NCI-H345 treated with DMSO at 0.1 percent for 48 hours (cell line): ENCODE results near the gene RIOX2.
"Not testable (repeated sequence)": the region's sequence is repeated elsewhere in the genome, so short reads cannot be mapped to it uniquely, and the experiment has no call there.

Experiments used
- DNase-seq: peaks from one replicate; lab custom pipeline; 2025; ENCODE audit not compliant: unreplicated experiment; lab: John Stamatoyannopoulos, UW

Gene RIOX2

DNA sequence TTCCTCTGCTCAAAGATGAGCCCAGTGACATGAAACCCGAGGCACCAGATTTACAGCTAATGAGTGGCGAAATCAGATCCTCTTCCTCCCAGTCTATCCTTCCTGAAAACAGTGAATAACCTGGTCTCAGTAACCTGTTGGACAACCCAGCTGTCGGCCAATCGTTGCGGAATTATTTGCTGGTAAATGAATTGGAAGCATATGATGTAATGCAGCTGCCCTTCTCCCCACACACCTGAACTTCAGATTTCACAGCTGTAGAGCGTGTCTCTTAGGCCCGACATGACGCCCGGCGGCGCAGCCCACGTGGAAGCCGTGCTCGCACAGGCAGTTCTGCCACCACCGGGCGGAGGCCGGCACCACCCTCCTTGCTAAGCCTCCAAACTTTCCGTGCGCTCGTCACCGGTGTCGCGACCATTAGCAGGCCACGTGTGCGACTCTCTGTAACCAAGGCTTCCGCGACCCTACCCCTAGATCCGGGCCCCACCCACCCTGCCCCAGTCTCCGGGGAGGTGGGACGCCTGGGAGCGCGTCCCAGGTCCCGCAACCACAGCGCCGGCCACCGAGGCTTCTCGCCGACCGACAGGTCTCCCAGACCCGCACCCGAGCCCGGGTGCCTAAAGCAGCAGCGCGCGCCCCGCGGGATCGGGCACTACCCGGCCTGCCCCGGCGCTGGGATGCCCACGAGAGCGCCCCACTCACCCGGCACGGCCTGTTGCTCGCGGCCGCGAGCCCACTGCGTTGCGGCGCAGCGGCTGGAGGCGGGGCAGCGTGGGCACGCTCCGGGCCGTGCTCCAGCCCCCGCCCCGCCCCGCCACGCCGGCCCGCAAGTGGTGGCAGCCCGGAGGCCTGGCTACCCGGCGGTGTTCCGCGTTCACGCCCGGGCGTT lies at the start of gene RIOX2:
TSS of gene RIOX2 (minus strand) at position 753 of the 889 bp plus-strand sequence. CDS start 4,838 bp downstream, outside the sequence.
- DNase-seq: peak; percentile 11

DNA sequence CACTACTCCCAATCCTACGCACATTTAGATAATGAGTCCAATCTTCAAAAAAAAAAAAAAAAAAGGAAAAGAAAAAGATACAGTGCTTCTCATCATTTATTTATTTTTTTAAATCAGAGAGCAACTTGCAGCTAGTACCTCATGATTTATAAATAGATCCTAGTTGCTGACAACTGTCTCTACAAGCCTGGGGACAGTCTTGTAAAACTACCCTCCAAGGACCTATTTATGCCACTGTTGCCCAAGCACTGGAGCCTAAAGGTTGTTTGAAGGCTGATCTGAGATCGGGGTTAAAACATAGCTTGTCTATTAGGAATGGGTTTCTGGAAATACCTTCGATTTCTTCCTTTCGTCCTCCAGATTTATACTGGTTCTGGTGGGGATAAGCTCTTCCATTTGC lies 48.2 kb upstream of the RIOX2 start:
- no peak for DNase-seq

DNA sequence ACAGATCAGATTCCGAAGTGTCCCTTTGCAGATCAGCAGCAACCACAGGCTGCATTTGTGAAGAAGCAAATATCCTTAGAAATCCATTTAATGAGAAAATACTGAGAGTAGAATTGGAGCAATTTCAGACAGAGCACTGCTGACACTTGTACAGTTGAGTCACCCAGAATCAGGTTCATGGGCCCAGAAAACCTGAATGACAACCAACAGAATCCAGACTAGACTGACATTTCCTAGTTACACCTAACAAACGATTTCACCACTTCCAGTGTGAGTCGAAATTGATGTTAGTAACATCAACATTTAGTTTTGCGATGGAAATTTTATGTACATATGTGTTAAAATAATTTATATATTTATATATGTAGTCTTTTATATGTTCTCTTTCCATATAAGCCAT lies 46.1 kb upstream of the RIOX2 start:
- DNase-seq: no peak

DNA sequence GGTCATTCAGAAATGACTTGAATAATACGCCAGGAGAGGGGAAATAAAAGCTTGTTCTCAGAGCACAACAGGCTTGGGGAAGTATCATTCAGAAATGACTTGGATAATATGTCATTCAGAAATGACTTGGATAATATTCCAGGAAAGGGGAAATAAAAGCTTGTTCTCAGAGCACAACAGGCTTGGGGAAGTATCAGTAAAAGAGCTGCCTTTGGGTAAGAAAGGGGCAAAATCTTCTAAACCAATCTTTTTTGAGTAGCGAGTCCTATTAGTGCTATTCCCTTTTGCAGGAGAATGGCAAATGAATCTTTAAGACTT lies 42.0 kb upstream of the RIOX2 start:
- DNase-seq: no peak

DNA sequence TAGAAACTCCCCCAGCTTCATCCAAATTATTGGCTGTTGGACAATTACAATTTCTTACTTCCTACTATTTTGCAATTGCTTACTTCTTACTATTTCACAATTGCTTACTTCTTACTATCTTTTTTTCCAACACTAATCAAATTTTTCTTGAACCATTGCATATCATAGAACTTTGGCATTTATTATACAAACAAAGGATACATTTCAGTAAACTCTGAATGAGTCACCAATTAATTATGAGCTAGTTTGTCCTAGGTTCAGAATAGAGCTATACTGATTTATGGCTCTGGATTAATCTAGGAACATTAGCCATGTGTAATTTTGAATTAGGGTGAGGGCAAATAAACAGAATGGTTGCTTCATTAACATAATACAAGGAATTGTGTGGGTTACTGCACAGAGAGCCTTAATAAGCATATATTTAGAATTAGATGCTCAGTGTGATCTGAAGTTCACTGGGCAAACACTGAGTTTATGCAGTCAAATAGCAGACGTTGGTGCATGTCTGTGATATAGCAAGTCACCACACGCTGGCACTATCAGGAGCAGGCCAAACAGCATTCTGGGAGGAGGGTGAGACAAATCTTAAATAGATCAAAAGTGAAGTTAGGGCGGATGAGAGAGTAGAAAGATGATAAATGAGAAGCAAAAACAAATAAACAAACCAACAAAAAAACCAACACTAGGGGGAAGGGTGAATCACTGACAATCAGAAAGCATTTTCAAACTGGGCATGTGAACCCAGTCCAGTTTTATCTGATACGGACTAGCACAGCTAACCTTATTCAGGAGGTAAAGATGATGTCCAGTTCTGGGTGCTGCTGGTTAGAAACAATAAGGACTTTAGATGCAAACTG lies 41.4 kb upstream of the RIOX2 start:
- DNase-seq: no peak

DNA sequence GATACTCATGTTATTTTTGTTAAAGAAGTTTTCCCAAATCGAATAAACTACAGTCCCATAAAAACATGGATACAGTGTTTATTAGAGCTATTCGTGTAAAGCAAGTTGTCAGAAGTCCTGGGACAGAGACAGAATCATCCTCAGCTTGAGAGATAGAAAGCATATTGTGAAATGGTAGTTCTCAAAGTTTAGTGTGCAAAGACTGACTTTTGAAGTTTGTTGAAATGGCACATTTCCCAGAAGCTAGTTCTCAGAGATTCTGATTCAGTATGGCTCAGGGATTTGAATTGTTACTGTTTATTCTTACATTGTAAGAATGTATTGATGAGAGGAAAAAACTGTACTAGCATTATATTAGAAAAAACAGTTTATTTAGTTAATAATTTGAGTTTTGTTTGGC lies 40.7 kb upstream of the RIOX2 start:
- DNase-seq: no peak

DNA sequence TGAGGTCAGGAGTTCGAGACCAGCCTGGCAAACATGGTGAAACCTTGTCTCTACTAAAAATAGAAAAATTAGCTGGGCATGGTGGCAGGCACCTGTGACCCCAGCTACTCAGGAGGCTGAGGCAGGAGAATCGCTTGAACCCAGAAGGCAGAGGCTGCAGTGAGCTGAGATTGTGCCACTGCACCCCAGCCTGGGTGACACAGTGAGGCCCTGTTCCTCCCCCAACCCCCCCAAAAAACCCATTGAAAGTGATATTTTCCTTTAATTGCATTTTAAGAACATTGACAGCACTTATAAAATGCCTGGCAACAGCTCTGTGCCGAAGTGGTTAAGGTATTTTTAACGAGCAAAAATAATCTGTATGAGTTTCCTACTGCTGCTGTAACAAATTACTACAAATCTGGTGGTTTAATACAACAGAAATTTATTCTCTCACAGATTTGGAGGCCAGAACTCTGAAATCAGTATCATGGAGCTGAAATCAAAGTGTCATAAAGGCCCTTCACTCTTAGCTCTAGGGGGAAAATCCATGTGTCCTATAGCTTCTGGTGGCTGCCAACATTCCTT lies 38.7 kb upstream of the RIOX2 start:
- not testable (repeated sequence) for DNase-seq

DNA sequence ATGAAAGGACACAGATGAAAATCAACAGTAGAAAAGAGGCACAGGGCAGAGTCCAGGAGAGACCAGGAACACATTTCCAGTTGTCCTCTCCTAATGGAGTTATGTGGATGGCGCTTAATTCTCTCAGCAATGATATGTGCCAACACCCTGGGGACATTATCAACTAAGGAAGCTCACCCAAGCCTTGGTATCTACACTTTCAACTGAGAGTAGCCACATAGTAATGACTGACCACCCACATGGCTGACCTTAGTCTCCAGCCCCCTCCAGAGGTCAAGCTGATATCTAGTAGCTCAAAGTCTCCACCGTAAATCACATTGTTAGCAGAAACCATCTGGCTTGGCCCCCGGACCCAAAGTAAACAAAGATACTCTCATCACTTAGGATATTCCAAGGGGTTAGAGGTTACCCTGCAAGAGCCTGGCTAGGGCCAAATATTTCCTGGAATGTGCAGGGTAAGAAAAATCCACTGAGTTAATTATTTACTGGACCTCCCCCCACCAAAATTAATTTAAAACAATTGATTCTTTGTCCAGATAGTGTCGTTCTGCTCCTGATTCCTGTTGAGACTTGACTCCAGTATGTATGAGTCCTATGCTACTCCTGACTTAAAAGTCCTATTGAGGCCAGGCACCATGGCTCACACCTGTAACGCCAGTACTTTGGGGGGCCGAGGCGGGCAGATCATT lies 38.1 kb upstream of the RIOX2 start:
- DNase-seq: no peak

DNA sequence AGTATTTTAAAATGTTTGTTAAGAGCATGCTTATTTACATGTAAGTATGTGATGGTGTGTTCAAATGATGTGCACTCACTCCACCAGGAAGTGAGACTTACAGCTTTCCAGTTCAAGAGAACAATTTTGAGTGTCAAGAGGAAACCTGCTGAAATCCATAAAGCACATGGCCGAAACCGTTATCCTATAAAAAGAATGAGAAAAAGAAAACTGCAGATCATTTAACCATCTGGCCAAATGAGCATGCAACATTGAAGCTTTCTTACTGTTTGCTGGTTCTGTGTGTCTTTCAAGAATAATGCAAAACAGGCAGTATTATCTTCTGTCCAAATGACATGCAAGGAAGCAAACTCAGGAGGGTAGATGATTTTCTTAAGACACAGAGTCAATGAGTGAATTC lies 36.6 kb upstream of the RIOX2 start:
- no peak for DNase-seq

DNA sequence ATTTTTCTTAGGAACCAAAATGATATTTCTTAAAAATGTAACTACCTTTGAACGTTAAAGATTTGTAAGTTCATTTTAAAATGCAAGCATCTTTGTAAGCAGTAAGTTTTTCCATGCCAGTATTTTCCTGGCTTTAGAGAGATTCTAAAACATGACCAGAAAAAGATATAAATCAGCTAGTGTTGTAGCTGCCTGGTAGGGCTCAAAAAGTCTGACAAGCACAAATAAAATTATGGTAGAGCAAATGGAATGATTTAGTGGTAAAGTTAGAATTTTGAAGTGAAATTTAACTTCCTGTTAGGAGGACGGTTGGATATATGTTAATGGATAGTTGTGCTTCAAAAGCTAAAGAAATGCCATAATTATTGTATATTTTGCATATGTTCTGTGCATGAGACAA lies 33.2 kb upstream of the RIOX2 start:
- DNase-seq: no peak

DNA sequence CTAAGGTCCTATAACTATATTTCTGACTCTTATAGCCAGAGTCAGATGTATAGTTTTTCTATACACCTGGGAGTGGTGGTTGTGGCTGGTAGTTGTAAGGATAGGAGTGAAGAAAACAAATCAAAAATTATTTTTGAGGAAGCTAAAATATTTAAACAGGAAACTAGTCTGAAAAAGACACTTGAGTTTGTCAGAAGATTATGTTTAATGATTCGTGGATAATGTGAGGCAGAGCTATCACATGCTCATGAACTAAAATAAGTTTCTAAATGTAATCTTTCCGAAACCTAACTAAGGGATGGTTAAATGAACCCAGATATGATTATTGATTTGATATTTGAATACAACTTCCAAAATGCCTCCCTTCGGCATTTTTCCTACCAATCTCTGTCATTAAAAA lies 32.5 kb upstream of the RIOX2 start:
- no peak for DNase-seq

DNA sequence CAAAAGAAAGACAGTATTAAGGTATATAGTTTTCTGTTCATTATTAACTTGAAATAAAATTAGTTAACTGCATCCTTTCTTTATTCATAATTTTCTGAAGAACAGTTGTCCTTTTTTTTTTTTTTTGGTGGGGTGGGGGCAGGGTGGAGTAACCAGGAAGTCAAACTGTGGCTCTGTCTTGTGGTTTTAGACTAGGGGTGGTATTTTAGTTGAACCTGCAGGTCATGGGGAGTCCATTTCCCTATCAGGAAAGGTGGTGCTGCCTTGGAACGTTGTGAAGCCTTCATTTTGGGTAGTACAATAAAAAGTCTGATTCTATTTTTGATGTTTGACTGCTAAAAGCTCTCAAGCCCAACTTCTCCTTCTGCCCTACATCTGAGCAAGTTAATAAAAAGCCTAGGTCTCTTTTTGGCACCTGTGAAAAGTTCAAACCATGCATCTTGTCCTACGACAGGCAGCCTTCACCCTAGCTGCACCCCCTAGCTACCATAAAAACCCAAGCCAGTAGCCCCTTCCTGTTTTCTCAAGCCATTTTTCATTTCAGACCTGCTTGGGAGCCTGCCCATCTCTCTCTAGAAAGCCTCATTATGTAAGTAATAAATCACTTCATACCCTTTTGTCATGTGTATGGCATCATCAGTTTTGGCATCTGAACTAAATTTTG lies 31.2 kb upstream of the RIOX2 start:
- no peak for DNase-seq

DNA sequence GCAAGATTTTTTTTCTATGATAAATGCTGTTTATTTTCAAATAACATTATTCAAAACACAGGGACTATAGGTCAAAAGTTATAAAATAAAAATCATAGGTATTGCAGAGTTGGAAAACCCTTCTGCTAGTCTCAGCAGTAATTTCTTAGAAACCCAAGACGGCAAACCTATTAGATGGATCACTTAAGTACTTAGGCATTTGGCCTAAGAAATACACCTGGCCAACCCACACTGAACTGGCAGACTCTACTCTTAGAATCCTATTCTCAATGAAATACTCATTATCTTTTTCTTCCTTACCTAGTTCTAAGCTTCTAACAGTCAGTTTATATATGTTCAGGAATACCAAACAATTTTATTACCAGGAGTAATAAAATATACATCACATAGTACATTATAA lies 30.5 kb upstream of the RIOX2 start:
- no peak for DNase-seq

DNA sequence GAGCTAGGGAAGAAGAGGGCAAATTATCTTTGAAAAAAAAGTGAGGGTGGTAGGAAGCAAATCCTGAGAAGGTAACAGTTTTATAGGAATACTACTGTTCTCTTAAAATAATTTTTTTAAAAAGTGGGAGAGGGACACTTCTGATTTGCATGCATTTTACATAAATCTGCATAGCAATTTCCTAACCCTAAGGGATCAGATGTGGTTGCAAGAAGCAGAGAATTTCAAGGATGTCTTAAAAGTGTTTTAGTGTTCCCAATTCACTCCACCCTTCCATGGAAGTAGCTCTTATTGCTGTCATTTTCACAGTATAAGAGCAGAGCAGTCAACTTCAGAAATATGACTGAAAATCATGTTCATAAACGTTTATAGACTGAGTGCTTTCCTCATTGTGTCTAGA lies 27.8 kb upstream of the RIOX2 start:
- no peak for DNase-seq

DNA sequence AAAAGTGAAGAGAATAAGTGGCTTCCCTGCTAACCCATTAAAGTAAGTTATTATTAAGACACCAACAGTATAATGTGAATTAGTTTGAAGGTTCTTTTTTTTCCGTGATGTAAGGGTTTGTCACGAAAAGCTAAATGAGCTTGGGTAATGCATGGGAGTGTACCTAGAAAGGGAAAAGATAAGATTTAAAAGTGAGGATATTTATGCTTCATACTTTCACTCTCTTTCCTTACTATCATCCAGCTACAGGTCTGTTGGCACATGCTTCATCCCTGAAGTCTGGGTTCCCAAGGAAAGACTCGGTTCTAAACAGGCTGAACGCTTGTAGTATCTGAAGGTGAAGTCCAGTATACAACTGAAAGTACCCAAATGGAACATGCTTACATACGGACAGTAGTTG lies 26.9 kb upstream of the RIOX2 start:
- DNase-seq: no peak

DNA sequence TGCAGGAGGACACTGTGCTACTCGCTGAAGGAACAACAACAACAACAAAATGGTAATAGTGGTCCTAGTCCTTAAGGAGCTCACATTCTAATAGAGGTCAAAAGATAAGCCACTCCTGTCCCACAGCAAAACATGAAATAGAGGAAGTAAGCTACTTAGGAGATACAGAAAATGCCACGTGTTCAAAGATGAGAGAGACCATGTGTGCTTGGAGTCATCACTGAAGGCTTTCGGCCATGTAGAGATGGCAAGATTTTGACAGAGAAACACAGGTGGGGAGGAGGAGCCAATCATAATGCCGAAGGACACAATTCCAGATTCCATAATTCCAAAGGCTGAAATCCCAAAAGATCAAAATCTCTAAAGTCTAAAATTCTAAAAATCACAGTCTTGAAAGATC lies 24.8 kb upstream of the RIOX2 start:
- DNase-seq: no peak

DNA sequence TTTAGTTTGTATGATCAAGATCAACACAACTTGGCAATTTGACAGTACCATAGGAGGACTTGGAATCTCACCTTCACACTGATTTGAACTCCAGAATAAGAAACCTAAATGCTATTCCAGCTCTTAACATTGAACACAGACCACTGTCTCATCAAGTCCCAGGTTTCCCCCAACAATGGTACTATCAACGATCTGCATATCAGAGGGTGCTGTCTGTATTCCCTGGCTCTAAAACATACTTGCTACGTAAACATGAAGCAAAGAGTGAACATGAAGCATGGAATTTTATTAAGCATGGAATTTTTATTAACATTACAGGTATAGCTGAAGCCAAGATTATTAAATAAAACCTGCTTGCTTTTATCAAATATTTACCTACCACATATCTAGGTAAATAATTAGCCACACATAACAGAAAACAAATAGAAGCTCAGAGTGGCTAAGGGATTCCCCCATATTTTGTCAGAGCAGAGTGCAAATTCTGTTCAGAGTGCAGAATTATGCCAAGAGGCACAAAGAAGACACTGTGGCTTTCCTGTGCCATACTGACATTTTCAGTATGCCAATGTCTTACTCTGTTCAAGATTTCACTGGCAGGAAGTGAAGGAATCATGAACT lies 22.2 kb upstream of the RIOX2 start:
- DNase-seq: no peak

DNA sequence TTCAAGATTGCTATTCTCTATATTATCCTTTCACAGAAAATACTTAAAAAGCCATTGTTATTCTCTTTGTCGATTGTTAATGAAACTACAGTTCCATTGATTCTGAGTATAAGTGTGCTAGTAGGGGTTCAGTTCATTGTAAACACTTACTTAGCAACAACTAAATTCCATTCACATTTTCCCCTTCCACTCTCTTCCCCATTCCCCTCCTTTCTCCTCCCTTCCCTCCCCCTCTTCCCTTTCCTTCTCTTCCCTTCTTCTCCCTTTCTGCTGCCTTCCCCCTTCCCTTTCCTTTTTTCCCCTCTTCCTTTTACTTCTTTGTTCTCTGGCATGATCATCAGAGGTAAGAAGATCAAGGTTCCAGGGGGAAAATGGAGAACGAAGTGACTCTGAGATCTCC lies 21.3 kb upstream of the RIOX2 start:
- DNase-seq: no peak

DNA sequence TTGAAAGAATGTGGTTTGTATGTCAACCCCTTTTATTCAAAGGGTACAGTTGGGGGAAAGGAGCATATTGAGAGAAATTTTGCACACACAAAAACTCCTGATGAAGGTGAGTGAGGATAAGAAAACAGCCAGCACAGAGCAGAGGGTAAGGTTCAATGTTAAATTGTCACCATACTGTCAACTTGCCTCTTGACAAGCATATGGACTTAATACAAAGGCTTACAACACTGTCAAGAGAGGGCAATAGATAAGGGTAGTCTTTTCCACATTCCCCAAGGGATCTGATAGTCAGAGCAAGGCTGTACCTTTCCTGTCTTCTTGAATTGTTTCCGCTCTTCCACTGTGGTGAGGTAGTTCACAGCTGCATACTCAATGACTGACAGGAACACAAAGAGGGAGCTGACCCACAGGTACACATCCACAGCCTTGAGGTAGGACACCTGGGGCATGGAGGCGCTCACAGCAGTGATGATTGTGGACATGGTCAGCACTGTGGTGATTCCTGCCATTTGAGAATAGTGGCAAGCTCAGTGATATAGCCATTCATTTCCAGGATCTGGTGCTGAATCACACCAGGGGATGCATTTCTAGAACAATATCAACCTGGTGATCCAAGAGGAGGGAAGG lies 20.4 kb upstream of the RIOX2 start:
- DNase-seq: no peak

DNA sequence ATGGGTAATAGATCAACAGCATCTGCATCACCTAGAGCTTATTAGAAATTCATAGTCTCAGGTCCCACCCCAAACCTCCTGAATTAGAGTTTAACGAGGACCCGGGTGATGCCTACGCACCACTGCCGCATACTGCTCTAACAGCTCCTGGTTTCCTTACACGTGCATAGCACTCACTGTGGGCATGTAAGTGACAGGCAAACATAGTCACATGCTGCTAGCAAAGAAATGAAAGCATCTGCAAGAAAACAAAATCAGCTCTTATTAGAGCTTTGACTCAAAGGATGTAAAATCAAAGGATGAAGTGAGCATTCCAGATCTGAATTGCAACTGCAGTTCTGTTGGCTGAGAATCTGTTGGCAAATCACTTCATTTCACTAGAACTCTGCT lies 19.1 kb upstream of the RIOX2 start:
- no peak for DNase-seq
